ENCODE results near the gene CACNG4.

DNA sequence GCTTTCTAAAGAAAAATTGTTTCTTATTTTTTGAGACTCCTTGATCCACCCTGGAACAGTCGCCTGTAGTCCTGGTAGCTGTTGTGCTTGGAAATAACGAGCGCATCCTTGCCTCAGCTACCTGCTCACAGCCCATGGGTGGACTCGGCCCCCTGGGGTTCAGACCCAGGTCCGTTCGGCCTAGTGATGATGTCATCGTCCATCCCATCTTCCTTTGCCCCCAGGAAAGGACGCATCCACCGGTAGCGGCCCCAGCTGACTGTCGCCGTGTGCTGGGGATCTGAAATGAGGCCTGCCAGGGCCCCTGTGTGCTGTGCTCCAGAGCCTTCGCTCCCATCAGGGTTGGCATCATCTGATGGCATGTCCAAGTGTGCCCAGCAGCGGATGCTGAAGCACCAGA lies 67.9 kb downstream of the CACNG4 start:
- TF ChIP-seq RFX5 (IDR thresholded peaks at IDR 0.05; ENCODE audit: low read depth, low read length) (no peak), BHLHE40 (IDR thresholded peaks at IDR 0.05; ENCODE audit: low read depth, low read length) (no peak), POLR2A (IDR thresholded peaks at IDR 0.05; ENCODE audit: low read depth, low read length) (no peak), CEBPB (IDR thresholded peaks at IDR 0.05; ENCODE audit: low read depth, low read length) (no peak), SMC3 (IDR thresholded peaks at IDR 0.05; ENCODE audit: low read depth, low read length) (no peak), CHD1 (IDR thresholded peaks at IDR 0.05; ENCODE audit: low read depth, low read length) (no peak), MAFK (IDR thresholded peaks at IDR 0.05; ENCODE audit: low read depth, low read length) (no peak), RCOR1 (IDR thresholded peaks at IDR 0.05; ENCODE audit: insufficient replicate concordance, low read length) (no peak), NFE2L2 (IDR thresholded peaks at IDR 0.05; ENCODE audit: low read depth, low read length) (no peak)
- TF ChIP-seq, protein P1, sequence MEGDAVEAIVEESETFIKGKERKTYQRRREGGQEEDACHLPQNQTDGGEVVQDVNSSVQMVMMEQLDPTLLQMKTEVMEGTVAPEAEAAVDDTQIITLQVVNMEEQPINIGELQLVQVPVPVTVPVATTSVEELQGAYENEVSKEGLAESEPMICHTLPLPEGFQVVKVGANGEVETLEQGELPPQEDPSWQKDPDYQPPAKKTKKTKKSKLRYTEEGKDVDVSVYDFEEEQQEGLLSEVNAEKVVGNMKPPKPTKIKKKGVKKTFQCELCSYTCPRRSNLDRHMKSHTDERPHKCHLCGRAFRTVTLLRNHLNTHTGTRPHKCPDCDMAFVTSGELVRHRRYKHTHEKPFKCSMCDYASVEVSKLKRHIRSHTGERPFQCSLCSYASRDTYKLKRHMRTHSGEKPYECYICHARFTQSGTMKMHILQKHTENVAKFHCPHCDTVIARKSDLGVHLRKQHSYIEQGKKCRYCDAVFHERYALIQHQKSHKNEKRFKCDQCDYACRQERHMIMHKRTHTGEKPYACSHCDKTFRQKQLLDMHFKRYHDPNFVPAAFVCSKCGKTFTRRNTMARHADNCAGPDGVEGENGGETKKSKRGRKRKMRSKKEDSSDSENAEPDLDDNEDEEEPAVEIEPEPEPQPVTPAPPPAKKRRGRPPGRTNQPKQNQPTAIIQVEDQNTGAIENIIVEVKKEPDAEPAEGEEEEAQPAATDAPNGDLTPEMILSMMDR (conservative IDR thresholded peaks at IDR 0.05; ENCODE audit: low read depth, low read length), result no peak
- TF ChIP-seq, protein P2, sequence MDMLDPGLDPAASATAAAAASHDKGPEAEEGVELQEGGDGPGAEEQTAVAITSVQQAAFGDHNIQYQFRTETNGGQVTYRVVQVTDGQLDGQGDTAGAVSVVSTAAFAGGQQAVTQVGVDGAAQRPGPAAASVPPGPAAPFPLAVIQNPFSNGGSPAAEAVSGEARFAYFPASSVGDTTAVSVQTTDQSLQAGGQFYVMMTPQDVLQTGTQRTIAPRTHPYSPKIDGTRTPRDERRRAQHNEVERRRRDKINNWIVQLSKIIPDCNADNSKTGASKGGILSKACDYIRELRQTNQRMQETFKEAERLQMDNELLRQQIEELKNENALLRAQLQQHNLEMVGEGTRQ (IDR thresholded peaks at IDR 0.05; ENCODE audit: low read depth, low read length), result no peak

All from IMR-90 (cell line).